ENCODE measurements around the gene TIGD7.
A peak's percentile ranks its signal among the peaks of the same experiment; 100 is the strongest.

TIGD7 gene, protein sequence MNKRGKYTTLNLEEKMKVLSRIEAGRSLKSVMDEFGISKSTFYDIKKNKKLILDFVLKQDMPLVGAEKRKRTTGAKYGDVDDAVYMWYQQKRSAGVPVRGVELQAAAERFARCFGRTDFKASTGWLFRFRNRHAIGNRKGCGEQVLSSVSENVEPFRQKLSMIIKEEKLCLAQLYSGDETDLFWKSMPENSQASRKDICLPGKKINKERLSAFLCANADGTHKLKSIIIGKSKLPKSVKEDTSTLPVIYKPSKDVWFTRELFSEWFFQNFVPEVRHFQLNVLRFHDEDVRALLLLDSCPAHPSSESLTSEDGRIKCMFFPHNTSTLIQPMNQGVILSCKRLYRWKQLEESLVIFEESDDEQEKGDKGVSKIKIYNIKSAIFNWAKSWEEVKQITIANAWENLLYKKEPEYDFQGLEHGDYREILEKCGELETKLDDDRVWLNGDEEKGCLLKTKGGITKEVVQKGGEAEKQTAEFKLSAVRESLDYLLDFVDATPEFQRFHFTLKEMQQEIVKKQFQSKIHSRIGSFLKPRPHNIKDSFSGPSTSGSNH

DNA sequence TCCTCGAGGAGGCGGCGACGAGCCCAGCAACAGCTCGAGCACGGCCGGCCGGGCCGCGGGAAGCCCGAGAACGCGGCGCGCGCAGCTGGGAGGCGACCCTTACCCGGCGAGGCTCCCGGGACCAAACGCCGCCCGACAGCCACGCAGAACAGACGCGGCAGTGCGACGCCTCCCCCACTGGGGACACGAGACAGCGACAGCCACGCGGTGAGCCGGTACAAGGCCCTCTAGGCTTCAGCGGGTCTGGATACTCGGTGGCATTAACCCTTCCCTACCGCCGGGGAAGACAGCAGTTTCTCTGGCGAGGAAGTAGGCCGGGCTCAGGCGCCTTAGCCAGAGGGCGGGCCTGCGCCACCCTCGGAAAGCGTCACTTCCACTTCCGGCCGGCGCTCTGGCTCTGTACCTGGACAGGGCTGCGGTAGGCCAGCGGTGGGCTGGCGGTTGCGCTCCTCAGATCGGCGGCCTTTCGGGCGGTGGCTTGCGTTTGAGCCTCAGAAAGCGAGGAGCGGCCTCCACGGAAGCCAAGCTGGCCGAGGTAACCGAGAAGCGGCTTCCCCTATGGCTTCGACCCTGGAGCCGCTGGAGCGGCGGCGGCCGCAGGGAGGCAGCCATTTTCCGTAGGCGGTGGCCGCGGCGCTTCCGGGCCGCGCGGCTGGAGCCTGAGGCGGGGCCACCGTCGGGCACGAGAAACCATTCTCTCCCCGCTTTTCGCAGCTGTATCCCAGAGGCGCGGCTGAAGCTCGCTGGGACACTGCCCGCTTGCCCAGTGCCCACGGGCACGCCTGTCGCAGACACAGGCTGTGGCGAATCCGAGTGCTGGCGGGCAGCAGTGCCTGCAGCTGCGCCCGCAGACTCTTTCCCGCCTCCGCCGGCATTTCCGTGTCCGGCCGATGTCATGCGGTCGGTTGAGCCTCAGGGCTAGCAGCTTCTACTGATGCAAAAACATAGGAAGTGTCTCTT, at the start of gene TIGD7, which contains the start of gene ZNF75A:
Gene TIGD7 (minus strand): TSS at position 322 of the 960 bp plus-strand sequence. CDS start 4,816 bp downstream, outside the sequence.
Gene ZNF75A (plus strand): TSS at position 389 of the 960 bp plus-strand sequence. CDS start 2,932 bp downstream, outside the sequence.
- DNase-seq (ENCODE audit: low spot score) = peak; percentile 92

DNA sequence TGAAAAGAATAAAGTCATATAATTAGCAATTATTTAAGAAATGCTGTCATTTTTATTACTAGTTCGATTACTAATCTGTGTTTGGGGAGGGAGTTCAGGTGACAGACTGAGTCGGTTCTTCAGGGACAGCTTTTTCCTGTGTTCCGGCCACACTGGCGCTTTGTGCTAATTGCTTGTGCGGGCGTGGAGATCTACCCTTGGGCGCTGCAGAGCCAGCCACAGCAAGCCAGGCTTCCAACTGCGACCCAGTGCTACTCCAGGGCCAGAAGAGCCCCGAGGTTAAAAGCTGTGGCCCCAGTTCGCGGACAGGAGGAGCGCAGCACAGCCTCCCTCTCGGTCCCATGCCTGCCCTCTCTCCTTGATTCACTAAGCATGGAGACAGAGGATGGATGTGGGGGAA, 43.9 kb upstream of the TIGD7 start:
- no peak for DNase-seq (ENCODE audit: low spot score)

DNA sequence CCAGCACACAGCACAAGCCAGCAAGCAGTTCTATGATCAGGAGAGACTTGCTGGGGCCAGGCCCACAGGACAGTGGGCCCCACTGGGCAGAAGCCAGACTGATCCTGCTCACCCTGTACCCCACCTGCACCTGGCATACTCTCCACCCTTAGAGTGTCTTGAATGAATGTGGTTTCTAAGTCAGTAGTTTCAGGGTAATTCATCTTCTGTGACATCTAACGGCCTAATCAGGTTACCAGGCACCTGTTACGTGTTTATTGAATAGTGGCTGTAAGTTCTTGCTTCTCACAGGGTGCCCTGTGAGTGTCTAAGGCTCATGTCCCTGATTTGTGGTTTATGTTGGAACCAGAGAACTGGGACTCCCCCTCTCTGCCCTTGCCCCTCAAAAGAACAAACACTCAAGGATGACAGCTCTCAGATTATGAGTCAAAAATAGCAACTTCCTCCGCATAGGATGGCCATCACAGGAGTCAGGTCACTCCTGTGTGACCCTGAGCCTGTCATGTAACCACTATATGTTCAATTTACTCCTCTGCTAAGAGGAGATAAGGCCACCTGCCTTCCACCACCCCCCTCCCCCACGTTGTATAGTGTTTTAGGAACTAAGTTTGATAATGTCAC, 43.4 kb upstream of the TIGD7 start:
- no peak for DNase-seq (ENCODE audit: low spot score)

DNA sequence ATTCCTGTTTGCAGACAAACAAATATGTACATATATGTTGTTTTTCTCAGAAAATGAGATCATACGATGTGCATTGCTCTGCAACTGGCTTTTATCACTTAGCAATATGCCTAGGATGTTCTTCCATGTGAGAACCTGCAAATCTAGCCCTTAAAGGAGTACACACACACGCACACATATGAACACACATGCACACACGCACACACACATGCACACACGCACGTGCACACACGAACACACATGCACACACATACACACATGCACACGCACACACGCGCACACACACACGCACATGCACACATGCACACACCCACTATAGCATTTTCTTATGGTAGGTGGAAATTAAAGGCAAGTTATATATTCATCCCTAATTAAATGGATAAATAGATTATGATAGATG, 42.4 kb upstream of the TIGD7 start:
- no peak for DNase-seq (ENCODE audit: low spot score)

DNA sequence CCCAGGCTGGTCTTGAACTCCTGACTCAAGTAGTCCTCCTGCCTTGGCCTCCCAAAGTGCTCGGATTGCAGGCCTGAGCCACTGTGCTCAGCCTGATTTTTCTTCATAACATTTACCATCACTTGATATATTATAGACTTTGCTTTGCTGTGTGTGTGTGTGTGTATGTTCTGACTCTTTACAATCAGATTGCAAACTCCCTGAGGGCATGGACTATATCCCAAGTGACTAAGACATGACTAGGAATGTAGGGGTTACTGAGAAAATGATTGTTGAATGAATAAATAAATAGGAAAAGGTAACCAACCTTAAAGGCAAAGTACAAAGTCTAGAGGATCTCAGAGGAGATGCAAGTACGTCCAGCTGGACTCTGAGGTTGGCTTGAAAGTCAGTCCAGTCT, 40.8 kb upstream of the TIGD7 start:
- DNase-seq (ENCODE audit: low spot score) = no peak

DNA sequence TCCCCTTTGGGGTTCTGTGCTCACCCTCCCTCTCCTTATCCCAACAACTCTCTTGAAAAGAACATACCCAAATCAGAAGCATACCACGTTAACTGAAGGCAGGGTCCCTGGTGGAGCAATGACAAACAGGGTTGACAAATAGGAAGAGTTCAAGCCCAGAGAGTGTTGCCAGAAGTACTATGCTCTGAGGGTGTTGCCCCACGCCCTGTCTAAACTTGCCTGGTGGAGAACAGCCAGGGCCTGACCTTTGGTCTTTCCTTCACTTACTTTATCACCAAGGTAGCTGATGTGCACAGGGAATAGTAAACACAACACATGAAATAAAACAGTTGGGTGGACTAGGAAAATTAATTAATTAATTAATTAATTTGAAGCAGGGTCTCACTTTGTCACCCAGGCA, 23.4 kb upstream of the TIGD7 start:
- no peak for DNase-seq (ENCODE audit: low spot score)

DNA sequence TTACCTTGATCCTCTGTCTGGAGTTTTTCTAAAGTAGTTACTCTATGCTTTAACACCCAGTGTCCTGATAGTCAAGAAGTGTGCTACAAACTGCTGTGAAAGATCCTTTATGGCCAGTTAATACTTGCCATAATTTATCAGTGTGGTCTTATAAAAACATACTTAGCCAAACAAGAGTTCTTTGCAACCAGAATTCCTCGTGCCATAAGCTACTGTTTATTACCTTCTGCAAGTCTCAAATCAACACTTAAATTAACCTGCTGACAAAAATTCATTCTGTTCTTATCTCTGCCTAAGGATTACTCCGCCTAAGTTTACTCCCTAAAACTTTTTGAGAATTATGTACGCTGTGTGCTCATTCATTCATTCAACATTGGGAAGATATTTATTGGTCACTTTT, 22.9 kb upstream of the TIGD7 start:
- DNase-seq (ENCODE audit: low spot score) = no peak

DNA sequence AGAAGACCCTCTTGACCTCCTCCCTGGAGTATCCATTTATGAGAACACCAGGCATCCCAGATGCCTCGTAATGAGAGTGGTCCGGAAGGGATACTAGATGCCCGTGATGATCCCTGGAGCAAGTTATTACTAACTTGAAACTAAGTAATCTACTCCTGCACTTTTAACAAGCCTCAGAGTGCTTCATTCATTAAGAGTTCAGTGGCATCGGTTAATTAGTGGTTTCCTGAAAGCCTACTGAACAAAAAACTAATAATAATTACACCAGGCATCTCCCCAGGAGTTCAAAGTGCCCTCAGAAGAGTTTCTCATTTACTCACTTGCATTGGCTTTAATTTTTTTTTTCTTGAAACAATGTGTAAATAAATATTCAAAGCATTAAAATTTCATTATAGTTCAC, 22.3 kb upstream of the TIGD7 start:
- no peak for DNase-seq (ENCODE audit: low spot score)

DNA sequence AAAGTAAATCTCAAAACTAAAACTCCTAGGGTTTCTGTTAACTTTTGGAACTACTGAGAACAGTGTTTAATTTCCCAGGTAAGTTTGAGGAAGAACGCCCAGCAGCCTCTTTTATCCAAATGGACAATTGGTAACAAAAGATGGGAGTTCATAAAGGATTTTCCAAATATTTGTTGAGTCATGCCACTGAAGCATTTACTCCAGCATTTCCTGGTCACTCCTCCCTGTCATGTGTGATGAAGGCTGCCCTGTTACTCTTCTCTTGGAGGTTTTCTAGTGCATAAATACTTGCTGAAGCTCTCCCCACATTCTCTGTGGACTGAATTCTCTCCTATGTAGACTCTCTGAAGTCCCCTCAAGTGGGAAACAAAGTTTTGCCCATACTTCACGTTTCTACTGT, 16.6 kb upstream of the TIGD7 start:
- DNase-seq (ENCODE audit: low spot score) = no peak

DNA sequence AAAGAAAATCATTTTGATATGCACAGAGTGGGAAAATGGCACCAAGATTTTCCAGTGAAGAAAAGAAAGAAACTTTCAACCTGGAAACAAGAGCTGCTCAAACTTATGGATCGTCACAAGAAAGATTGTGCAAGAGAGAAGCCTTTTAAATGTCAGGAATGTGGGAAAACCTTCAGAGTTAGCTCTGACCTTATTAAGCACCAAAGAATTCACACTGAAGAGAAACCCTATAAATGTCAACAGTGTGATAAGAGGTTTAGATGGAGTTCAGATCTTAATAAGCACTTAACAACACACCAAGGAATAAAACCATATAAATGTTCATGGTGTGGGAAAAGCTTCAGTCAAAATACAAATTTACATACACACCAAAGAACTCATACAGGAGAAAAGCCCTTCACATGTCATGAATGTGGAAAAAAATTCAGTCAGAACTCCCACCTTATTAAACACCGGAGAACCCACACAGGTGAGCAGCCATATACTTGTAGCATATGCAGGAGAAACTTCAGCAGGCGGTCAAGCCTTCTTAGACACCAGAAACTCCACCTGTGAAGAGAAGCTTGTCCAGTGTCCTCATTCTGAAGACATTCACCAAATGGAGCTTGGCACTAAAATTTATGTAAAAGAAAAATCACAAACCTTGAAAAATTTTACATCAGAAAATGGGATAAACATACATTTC, 12.2 kb upstream of the TIGD7 start:
- DNase-seq (ENCODE audit: low spot score) = no peak

DNA sequence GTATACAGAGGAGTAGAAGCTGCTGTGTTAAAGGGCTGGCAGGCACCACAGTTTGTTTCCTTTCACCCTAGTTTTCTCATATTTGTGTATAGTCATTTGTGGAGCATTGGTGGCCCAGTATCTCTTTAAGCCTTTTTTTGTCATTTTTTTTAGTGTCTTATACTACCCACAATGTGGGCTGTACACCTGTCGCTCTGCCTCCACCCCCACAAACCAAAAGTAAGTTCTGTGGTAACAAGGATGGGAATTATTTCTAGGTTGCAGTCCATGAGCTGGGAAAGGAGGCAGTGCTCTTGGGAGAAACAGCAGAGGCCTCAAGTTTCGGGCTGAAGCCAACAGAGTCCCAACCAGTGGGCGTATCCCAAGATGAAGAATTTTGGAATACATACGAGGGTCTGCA, 6.3 kb upstream of the TIGD7 start:
- no peak for DNase-seq (ENCODE audit: low spot score)

DNA sequence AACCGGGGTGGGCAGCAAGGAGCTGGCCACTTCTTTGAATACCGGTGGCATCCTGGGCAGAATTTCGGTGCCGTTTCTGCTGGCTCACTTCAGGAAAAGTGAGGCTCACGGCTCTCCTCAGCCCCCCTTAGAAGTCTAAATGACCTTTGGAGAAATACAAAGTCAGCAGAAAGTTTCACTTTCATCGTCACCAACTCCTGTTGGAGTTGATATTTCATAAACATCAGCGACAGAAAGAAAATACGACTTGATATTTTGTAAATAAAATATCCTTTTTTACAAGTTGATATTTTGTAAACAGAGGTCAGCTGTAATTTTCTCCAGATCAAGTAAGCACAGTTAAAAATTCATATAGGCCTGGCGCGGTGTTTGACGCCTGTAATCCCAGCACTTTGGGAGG, 848 bp upstream of the TIGD7 start:
- no peak for DNase-seq (ENCODE audit: low spot score)

DNA sequence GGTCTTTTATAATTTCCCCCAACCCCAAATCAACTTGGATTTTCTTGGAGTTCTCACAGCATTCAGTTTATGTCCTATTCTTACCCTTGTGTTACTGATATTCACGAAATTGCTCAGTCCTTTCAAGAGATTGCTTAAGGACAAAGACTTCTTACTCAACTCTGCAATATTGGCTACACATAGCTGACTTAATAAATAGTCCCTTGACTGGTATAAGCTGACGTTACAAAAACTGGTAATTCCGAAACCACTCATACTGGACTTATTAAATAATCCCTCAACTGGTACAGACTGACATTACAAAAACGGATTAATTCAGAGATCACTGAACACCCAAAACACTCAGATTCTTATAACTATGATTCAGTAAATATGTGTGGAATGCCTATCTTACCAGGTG, 860 bp downstream of the TIGD7 start:
- DNase-seq (ENCODE audit: low spot score) = no peak

DNA sequence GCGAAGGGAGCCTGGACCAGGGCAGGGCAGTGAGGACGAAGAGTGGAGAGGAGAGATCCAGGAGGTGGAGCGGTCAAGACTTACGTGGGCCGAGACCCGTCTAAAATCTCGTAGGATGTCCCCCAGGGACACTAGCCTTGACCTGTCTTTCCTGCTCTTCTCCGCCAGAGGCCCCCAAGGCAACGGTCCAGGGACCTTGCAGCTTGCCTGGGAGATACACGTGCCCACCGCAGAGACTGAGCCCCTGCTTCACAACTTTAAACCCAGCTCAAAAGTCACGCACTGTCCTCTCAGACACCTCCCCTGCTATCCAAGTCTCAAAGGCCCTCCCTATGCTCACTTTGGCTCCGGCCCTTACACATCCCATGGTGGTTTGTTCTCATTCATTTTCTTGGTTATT, 9.4 kb downstream of the TIGD7 start:
- DNase-seq (ENCODE audit: low spot score) = no peak

DNA sequence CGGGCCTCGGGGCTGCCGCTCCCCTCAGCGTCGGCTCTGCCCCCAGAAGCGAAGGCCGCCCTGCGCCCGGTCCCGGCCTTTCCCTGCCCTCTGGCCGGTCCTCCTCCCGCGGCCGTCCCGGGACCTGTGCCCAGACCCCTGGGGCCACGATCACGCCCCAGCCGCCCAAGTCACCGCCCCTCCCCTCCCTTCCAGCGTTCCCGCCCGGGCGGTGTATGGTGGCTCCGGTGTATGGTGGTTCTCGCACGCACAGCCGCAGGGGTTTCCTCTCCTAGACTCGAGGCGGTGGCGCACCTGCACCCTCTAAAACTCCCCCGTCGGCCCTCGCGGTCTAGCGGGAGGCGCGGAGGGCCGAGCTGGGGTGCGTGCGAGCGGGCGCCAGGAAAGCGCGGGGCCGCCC, 10.0 kb downstream of the TIGD7 start:
- DNase-seq (ENCODE audit: low spot score) = no peak

DNA sequence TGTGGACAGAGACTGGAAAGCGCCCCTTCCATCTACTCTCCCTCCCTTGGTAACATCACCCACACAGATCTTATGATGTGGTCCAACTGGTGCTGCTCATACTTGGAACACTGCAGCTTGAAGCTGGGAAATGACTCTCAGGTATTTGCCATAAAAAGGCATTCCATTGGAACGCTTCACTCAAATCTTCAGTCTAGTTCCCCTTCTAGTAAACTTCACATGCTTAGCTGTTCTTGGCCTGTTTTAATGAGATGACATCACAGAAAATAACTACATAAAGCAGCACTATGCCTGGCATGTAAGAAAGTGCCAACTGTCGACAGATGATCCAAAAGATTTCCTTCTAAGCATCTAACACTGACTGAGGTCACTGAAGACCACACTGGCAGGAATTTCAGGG, 12.6 kb downstream of the TIGD7 start:
- no peak for DNase-seq (ENCODE audit: low spot score)

DNA sequence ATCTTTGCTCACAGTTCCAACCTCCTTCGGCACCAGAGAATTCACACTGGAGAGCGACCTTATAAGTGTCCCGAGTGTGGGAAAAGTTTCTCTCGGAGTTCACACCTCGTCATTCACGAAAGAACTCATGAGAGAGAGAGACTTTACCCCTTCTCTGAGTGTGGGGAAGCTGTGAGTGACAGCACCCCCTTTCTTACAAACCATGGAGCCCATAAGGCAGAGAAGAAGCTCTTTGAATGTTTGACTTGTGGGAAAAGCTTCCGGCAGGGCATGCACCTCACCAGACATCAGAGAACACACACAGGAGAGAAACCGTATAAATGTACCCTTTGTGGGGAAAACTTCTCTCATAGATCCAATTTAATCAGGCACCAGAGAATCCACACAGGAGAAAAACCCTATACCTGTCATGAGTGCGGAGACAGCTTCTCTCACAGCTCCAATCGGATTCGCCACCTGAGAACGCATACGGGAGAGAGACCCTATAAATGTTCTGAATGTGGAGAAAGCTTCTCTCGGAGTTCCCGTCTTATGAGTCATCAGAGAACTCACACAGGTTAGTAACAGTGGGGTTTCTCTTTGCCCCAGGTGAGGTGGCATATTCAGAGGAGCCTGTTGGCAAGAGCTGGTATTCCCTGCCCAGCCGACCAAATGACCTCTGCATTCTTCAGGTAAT, 15.1 kb downstream of the TIGD7 start:
- no peak for DNase-seq (ENCODE audit: low spot score)

DNA sequence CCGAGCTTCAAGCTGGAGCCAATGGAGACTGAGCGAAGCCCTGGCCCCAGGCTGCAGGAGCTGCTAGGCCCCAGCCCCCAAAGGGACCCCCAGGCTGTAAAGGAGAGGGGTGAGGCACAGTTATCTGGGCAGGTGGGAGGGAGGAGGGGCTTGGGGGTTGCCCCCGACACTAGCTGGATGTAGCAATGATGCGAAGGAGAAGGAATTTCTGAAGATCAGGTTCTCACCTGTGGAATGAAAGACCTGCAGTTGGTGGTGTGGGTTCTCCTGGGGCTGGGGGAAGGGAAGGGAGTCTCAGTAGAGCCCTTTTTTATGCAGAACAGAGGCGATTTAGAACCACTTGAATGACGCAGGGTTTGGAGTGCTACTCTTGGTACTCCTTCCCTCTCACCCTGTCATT, 20.1 kb downstream of the TIGD7 start:
- DNase-seq (ENCODE audit: low spot score) = no peak

DNA sequence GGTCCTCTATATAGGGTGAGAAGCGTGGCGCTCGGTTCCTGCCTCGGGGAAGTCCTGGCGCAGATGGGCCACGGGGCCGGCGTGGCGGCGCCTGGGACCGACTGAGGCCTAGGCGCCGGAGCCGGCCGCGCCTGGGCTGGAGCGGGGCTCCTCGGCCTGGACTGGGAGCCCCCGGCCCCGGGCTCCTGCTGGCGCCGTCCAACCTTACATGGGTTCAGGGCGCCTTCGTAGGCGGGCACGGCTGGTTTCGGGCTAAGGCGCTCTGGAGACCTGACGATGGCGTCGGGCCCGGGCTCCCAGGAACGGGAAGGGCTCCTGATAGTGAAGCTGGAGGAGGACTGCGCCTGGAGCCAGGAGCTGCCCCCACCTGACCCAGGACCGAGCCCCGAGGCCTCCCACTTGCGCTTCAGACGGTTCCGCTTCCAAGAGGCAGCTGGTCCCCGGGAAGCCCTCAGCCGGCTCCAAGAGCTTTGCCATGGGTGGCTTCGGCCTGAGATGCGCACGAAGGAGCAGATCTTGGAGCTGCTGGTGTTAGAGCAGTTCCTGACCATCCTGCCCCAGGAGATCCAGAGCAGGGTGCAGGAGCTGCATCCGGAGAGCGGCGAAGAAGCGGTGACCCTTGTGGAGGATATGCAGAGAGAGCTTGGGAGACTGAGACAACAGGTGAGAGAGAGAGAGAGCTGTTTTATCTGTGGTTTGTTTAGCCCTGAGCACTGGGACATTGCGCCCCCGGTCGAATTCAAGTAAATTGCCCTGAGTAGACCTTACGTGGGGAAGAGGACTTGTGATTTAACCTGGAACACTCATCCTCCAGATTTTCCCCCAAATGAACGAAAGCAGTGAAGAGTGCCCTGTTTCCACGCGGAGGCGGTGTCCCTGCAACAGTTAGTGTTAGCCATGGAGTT, 21.4 kb downstream of the TIGD7 start:
- DNase-seq (ENCODE audit: low spot score) = no peak

Measured in left forelimb (tissue), 1 donor.